ENCODE measurements around the gene TULP1. TPM values are rescaled to one million over a fixed set of nuclear protein-coding genes. Genes with fewer than 3 reads are reported as not detected.
A peak's percentile ranks its signal among the peaks of the same experiment; 100 is the strongest.

Gene TULP1
- total and polyA plus RNA-seq, 2 of the 8 experiments (the other 6 are each of a cell fraction or from before 2014, with no cell fraction given) = 3.2 to 6.8 TPM

DNA sequence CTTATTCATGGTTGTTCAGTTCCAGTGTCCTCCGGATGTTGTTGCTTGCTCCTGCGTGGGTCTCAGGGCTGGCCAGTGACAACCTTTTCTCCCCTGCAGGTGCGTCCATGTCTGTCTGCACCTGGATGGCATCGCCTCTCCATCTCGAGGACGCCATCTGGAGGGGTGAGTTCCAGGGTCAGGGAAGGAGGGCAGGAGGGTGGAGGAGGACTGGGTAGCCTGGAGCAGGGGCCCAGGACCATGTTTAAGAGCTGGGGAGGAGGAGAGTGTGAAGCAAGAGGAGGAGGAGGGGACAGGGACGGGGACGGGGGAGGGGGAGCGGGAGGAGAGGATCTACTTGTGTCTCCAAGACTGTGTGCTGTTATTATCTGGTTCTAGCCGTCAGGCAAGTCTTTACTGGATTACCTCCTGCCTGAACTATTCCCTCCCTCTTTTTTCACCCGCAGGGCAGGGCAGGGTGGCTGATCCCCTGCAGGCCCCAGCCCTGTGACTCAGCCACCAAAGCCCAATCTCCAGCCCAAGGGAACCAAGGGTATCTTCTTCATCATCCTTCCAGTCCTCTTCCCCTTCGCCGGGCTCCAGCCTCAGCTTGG is 32.2 kb upstream of the TULP1 start:
- Histone ChIP-seq H3K4me1 (replicated peaks in 1 of 4; ENCODE audit: control insufficient read depth in 3 of 4, insufficient read depth in 4 of 4, low read length in 3 of 4) (peaks cover 0 to 12% (median 5%) of the 10 kb centered on the region in 4 experiments; a peak in 6 of 7 replicates), H3K23me2 (ENCODE audit: low read depth, low read length) (no peaks in the 10 kb centered on the region; the same call in 1 of the 2 replicates), H4K20me1 (replicated peaks in 1 of 2; ENCODE audit: control insufficient read depth in 1 of 2, insufficient read depth in 2 of 2, low read length in 2 of 2) (no peaks in the 10 kb centered on the region), H3K27ac (ENCODE audit: low read depth, low read length) (no peak overlapping the region), H3K9me3 (ENCODE audit: insufficient read depth in 2 of 2, low read depth in 1 of 2, low read length in 1 of 2) (no peaks in the 10 kb centered on the region), H3K4me2 (ENCODE audit: insufficient read depth in 1 of 2, low read depth in 2 of 2, low read length in 2 of 2) (no peak overlapping the region; a peak in 1 of 4 replicates), H2AK5ac (ENCODE audit: low read depth, low read length) (no peak overlapping the region), H4K91ac (replicated peaks; ENCODE audit: insufficient read length, low read length) (no peak overlapping the region), H3K79me2 (ENCODE audit: control insufficient read depth in 1 of 2, insufficient read depth in 2 of 2, low read length in 2 of 2) (no peaks in the 10 kb centered on the region), H4K8ac (ENCODE audit: extremely low read depth, insufficient read depth, low read length) (no peak overlapping the region), H4K5ac (ENCODE audit: insufficient read length, low read depth, low read length) (no peak overlapping the region), H2BK20ac (ENCODE audit: low read length) (peak overlapping the region; percentile 80), H2AFZ (ENCODE audit: low read length) (peak overlapping the region; percentile 37; the same call in 1 of the 2 replicates), H3K14ac (ENCODE audit: insufficient read length) (no peak overlapping the region), H3K27me3 (replicated peaks in 1 of 4; ENCODE audit: control insufficient read depth in 3 of 4, extremely low read depth in 1 of 4, insufficient read depth in 3 of 4, low read length in 3 of 4) (no peaks in the 10 kb centered on the region), H2BK15ac (ENCODE audit: low read length) (peak overlapping the region; percentile 53; the same call in 1 of the 2 replicates), H3K56ac (replicated peaks; ENCODE audit: insufficient read length, low read depth, low read length) (no peak overlapping the region), H2BK120ac (replicated peaks; ENCODE audit: low read depth, low read length) (no peak overlapping the region), H3K36me3 (ENCODE audit: control insufficient read depth in 2 of 4, insufficient read depth in 4 of 4, low read length in 3 of 4) (no peaks in the 10 kb centered on the region), H3K18ac (ENCODE audit: extremely low read depth, low read length) (peak overlapping the region; percentile 26), H3K79me1 (ENCODE audit: low read depth, low read length) (no peaks in the 10 kb centered on the region), H3K9ac (replicated peaks in 1 of 4; ENCODE audit: extremely low read depth in 1 of 4, low read depth in 3 of 4, low read length in 3 of 4) (no peak overlapping the region; a peak in 1 of 7 replicates), H2BK5ac (ENCODE audit: low read depth, low read length) (no peak overlapping the region), H3K4me3 (ENCODE audit: extremely low read depth in 1 of 4, insufficient read depth in 2 of 4, low read depth in 3 of 4, low read length in 4 of 4) (peak overlapping the region in 1 of 4 experiments; percentile 14; a peak in 1 of 8 replicates), H2BK12ac (ENCODE audit: low read depth, low read length) (peak overlapping the region; percentile 44; the same call in 1 of the 2 replicates), H3K4ac (replicated peaks; ENCODE audit: insufficient read length, low read depth, low read length) (no peak overlapping the region), H3K23ac (ENCODE audit: insufficient read length) (no peak overlapping the region)
- DNase-seq (ENCODE audit: low read depth in 1 of 2, low spot score in 2 of 2) (no peak), FAIRE-seq (no peak)
- WGBS, 2 experiments (ENCODE audit: extremely low coverage in 1 of 2, insufficient coverage in 1 of 2, insufficient read length in 1 of 2, insufficient replicate concordance in 2 of 2, low coverage in 1 of 2, low lambda C conversion rate in 2 of 2, missing lambda C conversion rate in 1 of 2) = 81% methylated on average over 10 of the region's 13 CpGs; no CpG with 5 or more reads in 1 of the 2 experiments
- TF ChIP-seq, protein P1, sequence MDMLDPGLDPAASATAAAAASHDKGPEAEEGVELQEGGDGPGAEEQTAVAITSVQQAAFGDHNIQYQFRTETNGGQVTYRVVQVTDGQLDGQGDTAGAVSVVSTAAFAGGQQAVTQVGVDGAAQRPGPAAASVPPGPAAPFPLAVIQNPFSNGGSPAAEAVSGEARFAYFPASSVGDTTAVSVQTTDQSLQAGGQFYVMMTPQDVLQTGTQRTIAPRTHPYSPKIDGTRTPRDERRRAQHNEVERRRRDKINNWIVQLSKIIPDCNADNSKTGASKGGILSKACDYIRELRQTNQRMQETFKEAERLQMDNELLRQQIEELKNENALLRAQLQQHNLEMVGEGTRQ (IDR thresholded peaks at IDR 0.05; ENCODE audit: low read length) = no peak
- TF ChIP-seq RAD21 (IDR thresholded peaks at IDR 0.05 in 1 of 2, conservative IDR thresholded peaks at IDR 0.05 in 1 of 2; ENCODE audit: low read depth in 2 of 2, low read length in 2 of 2) = peak in 1 of 2 experiments; percentile 0; a peak in 1 of 4 replicates
- ChIA-PET POLR2A (ENCODE audit: partially characterized antibody) (interaction anchor here (1.0 to 1.4 kb wide), 4 partner anchors 11 to 73 kb away, joined by 3 read pairs; no protein-coding TSS in a partner anchor), CTCF (ENCODE audit: partially characterized antibody) (interaction anchor here (0.5 to 32.2 kb wide), 7 partner anchors 1 to 191 kb away, joined by 3 to 521 read pairs (median 3); no protein-coding TSS in a partner anchor)
